GM18519 (cell line): Measurements from ENCODE around the gene SLC4A1.

ENCODE experiments used
- ATAC-seq: cut with Tn5 transposase; IDR thresholded peaks from one replicate; pipeline ENCODE4 v1.9.1; 2021; ENCODE audit warnings: mild to moderate bottlenecking, moderate library complexity; ENCODE audit not compliant: unreplicated experiment, low FRiP score

SLC4A1 gene

GRCh38 chr17:44222112-44222869 lies 45.6 kb downstream of the SLC4A1 start:
- no peak for ATAC-seq

- ATAC-seq: no peak
These were observed 46.1 kb downstream of the SLC4A1 start for GRCh38 chr17:44221862-44222111.

DNA sequence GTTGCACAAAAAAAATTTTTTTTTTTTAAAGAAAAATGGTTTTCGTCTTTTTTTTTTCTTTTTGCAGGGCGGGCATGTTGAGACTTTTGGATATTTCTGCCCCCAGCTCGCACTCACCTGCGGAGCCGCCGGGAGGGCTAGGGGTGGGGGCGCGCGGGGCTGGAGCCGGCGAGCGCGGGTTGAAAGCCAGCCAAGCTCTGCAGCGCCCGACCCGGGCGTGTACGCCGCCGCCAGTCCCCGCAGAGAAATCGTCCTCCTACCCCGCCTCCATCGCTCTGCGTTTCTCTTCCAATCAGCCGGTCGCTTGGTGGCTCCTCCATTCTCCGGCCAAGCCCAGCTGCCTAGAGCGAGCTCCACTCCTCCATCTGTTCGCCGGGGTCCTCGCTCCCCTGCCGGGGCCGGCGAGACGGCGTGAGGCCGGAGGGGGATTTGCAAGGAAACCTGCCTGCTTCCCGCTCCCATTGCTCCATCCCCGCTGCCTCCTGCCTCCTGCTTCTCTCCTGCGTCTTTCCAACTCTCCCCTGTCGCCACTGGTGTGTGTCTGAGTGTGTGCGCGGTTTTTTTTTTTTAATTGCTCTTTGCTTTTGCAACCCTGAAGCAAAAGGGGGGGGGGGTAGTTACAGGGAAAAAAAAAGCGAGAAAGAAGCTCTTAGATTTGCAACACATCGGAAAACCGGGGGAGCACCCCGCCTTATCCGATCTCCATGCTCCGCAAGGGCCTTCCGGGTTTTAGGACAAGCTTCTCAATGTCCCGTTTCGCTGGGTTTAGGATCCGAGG lies 46.7 kb downstream of the SLC4A1 start:
- no peak for ATAC-seq

GRCh38 chr17:44220213-44221083 lies 47.5 kb downstream of the SLC4A1 start:
- ATAC-seq: no peak

DNA sequence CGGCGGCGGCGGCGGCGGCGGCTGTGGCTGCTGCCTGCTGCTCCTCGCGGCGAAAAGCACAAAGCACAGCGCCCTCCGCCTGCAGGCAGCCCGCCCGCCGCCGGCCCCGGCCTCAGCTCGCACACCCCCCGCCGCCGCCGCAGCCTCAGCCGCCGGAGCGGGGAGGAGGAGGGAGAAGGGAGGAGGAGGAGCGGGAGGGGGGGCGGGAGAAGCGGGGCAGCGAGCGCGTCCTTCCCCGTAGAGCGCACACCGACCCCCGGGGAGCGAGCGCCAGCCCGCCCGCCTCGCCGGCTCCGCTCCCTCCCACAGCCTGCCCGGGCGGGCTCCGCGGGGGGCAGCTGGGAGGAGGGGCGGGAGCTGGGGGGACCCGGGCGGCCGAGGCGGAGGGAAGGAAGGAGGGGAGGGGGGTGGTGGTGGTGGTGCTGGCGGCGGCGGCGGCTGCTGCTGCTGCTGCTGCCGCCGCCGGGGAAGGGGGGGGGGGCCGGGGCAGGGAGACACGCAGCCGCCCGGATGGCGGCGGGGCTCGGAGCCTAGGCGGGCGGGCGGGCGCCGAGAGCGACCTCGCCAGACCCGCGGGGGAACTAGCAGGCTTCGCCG lies 48.2 kb downstream of the SLC4A1 start, which contains the start of gene UBTF:
TSS of gene UBTF (minus strand) at position 60 of the 597 bp plus-strand sequence. CDS start 1,446 bp downstream, outside the sequence.
- no peak for ATAC-seq

- peak; percentile 27 for ATAC-seq
These were observed 48.8 kb downstream of the SLC4A1 start for GRCh38 chr17:44219108-44219615.

DNA sequence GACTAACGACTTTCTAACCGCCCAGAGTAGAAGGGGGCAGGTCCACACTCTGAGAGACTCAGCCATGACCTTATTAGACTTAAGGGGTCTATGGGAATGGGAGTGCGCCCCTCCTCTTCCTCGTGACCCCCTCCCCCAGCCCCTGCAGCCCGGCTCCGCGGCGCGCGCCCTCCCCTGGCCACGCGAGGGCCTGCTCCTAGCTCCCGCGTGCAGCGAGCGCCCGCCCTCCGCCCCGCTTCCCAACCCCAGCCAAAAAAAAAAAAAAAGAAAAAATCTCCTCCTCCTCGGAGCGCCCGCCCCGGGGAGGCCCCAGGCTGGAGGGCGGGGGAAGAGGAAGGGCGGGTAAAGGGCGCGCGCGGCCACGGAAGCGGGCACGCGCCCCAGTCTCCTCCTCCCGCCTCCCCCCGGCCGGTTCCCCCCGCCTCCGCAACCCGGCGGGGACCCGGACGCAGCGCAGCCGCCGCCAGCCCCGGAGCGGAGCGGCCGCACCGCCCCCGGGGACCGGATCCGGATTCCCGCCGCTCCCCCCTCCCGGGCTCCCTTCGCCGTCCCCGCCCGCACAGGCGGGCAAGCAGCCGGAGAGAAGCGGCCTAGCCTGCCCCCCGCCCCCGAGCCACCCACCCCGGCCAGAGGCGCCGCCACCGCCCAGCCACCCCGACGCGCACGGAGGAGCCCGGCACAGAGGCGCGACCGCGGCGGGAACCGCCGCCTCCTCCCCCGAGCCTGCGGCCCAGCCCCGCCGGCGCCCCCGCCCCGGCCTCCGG lies 49.4 kb downstream of the SLC4A1 start:
- peak; percentile 20 for ATAC-seq

- ATAC-seq: no peak
These were observed 50.1 kb downstream of the SLC4A1 start for GRCh38 chr17:44217738-44218343.

DNA sequence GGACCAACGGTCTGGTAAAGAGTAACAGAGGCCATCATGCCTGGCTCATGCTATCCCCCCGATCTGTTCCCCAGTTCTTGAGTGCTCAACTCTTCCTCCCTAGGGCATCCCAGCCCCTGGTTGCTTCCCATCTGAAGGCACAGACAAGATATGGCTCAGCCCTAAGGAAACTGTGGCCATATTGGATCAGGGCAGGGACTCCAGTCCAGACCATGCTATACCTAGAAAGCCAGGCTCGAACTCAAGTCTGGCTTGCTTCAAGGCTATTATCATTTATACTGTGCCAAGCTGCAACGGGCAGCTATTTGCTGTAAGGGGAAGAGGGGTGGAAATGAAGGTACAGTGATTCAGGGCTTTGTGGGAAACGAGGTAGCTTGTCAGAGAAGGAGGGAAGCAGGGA lies 51.2 kb downstream of the SLC4A1 start:
- ATAC-seq: no peak

GRCh38 chr17:44216173-44216572 lies 51.8 kb downstream of the SLC4A1 start:
- no peak for ATAC-seq

DNA sequence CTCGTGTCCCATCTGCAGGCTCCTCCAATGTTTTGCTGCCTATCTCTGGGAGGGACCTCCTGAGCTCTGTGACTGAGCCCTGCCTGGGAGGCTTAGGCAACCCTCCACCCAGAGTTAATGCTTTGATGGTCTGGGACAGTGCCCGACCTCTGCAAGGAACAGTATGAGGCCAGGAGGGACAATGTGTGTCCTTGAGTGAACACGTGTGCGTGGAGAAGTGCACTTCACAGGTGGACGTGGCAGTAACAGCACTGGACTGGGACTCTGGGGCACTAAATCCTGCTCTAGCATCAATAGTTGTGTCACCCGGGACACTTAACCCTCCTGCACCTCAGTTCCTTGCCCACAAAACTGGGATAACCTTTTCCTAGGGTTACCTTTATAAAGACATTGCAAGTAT lies 53.0 kb downstream of the SLC4A1 start:
- ATAC-seq: no peak

- ATAC-seq: no peak
These were observed 53.8 kb downstream of the SLC4A1 start for GRCh38 chr17:44214230-44214494.

DNA sequence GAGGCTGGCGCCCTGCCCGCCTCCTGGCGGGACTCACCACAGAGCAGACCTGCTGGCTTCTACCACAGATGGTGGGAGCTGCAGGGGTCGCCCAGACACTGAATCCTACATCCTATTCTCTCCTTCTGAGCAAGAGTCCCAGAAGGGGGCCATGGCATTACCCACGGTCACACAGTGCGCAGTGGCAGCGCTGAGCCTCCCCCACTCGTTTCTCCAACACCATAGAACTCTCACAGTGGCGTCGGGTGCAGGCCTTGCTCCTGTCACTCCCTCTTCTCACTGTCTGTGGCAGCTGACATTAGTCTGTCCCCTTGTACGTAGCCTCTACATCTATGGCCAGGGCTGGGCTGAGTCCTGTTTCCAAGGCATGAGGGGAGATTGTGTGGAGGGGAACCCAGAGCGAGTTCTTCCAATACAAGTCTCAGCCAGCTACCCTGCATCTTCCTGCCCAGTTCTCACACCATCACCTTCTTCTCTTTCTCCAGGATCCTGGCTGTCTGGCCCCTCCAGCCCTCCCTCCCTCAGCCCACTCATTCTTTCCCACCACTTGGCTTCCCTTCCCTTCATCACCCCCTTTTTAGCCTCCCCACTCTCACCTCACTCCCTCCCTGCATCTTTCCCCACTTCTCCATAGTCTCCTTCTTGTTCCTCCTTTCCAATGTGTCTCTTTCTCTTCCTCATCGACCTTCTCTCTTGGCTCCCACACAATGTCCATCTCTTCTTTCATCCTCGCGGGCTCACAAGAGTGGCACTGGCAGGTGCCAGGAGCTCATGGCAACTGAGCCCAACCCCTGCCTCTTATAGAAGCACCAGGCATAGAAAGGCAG lies 54.3 kb downstream of the SLC4A1 start:
- ATAC-seq: no peak

- ATAC-seq: no peak
These were observed 55.2 kb downstream of the SLC4A1 start for GRCh38 chr17:44212507-44213402.

GRCh38 chr17:44211281-44212265 lies 56.4 kb downstream of the SLC4A1 start:
- ATAC-seq: no peak

DNA sequence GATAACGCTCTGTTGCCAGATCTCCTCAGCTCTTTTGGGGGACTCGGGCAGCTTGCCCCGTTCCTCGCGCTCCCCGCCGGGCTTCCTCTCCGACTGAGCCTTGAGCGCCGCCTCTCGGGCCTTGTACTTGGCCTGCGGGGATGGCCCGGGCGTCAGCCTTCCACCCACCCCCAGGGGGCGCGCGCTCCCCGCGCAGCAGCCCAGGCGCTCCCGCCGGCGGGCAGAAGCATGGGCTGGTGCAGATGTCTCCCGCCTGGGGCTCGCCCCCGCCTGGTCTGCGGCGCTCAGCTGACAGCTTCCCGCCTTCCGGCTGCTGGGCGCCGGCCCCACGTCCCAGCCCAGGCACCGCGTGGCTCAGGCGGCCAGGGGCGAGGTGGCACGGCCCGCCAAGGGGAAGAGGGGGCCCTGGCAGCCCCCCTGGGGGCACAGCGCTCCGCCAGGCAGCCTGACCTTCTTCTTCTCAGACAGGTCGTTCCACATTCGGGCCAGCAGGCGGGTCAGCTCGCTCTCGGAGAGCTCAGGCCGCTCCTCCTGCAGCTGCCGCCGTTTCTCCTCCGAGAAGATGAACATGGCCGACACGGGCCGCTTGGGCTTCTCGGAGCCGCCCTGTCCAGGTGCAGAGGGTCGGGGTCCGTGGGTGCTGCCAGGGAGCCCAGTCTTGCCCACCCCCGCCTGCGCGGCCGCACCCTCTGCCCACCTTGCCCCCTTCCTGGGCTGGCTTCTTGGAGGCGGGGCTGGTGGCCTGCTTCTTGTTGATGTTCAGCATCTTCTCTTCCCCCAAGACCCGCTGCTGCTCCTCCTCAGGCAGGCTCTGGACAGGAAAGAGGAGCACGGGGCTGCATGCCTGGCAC lies 57.4 kb downstream of the SLC4A1 start:
- ATAC-seq: no peak
